ENCODE results near the gene MYADML2.

DNA sequence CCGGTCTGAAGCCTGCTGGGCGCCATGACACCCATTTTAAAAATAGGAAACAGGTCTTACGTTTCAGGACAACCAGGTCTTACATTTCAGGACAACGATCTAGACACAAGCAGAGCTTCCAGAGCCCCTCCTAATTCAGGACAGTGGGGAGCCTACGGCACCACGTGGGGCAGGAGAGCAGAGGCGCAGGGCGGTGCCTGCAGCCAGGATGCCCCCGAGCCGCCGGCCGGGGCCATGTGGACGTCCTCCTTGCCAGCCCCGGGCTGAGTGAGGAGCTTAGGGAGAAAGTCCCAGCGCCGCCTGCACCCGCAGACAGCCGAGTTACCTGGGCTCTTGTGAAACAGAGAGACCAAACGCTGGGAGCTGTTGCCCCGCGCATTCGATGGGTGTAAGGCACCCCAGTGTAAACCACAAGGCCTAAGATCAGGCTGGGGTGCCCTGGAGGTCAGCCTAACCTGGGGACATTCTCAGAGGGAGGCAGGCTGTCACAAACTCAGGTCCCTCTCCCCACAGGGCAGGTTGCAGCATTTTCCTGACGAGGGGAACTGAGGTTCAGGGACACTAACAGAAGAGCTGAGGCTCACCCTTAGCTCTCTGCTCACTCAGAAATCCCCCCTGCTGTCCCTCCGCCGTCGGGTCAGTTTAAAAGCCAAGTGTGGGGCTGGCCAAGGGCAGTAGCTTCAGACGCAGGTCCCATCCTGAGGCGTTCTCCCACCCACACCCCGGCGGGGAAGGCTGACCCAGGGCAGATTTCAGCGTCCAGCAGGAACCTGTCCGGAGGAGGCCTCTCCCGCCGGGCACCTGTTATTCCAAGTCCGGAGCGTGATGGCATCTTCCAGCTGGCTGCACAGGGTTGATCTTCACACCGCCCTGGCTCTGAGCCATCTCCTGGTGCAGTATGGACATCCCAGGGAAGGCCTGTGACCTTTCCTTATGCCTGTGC lies 15.7 kb upstream of the MYADML2 start:
- no peak for TF ChIP-seq POLR2A (IDR thresholded peaks at IDR 0.05; ENCODE audit: control extremely low read depth in 1 of 2, low read depth in 2 of 2, low read length in 2 of 2)
- TF ChIP-seq, protein P1, sequence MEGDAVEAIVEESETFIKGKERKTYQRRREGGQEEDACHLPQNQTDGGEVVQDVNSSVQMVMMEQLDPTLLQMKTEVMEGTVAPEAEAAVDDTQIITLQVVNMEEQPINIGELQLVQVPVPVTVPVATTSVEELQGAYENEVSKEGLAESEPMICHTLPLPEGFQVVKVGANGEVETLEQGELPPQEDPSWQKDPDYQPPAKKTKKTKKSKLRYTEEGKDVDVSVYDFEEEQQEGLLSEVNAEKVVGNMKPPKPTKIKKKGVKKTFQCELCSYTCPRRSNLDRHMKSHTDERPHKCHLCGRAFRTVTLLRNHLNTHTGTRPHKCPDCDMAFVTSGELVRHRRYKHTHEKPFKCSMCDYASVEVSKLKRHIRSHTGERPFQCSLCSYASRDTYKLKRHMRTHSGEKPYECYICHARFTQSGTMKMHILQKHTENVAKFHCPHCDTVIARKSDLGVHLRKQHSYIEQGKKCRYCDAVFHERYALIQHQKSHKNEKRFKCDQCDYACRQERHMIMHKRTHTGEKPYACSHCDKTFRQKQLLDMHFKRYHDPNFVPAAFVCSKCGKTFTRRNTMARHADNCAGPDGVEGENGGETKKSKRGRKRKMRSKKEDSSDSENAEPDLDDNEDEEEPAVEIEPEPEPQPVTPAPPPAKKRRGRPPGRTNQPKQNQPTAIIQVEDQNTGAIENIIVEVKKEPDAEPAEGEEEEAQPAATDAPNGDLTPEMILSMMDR (IDR thresholded peaks at IDR 0.05; ENCODE audit: control extremely low read depth in 1 of 3, insufficient read depth in 1 of 3, low read depth in 1 of 3, low read length in 3 of 3): no peak
- TF ChIP-seq SP2 (IDR thresholded peaks at IDR 0.05; ENCODE audit: low read length): no peak
